Erythroblast (primary cell): Measurements from ENCODE around the gene C1orf94.

Source experiments
- GATA1 ChIP-seq: IDR thresholded peaks from 2 replicates; pipeline ENCODE4 v1.6.1; 2011; ENCODE audit warnings: low read depth, mild to moderate bottlenecking, control low read depth, low read length, moderate library complexity
- POLR2A ChIP-seq: IDR thresholded peaks from 2 replicates; pipeline ENCODE4 v1.6.1; 2011; ENCODE audit warnings: mild to moderate bottlenecking, low read length

DNA sequence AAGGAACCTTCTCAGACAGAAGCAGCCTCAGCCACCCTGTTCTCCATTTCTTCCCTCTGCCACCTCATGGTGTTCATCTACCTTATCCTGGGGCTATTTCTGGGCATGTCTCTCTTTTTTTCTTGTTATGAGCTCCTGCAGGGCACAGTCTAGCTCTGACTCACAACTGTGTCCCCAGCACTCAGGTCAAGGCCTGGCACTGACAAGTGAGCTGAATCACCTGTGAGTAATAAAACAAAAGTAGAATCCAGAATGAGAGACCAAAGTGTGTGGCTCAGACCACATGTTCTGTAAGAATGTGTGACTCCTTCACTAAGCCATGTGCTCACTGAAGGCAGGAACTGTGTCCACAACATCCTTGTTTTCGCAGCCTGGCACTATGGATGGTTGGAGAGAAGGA lies 23.2 kb downstream of the C1orf94 start:
- TF ChIP-seq POLR2A: no peak
- TF ChIP-seq GATA1: no peak
